Activated CD4-positive, alpha-beta T cell treated with anti-CD3 and anti-CD28 coated beads, Interleukin-10, Interleukin-2, amounts not matched to agents 100 ng/mL and 50 ng/mL, durations not matched to agents 16 hours and 8 hours (primary cell): ENCODE data around the gene SLC23A1.
A peak's percentile ranks its signal among the peaks of the same experiment; 100 is the strongest.
"Not testable (repeated sequence)": the region's sequence is repeated elsewhere in the genome, so short reads cannot be mapped to it uniquely, and the experiment has no call there.

ENCODE experiments used
- DNase-seq: peaks from one replicate; pipeline ENCODE4 v3.0.0-alpha.2; 2020

SLC23A1 gene

DNA sequence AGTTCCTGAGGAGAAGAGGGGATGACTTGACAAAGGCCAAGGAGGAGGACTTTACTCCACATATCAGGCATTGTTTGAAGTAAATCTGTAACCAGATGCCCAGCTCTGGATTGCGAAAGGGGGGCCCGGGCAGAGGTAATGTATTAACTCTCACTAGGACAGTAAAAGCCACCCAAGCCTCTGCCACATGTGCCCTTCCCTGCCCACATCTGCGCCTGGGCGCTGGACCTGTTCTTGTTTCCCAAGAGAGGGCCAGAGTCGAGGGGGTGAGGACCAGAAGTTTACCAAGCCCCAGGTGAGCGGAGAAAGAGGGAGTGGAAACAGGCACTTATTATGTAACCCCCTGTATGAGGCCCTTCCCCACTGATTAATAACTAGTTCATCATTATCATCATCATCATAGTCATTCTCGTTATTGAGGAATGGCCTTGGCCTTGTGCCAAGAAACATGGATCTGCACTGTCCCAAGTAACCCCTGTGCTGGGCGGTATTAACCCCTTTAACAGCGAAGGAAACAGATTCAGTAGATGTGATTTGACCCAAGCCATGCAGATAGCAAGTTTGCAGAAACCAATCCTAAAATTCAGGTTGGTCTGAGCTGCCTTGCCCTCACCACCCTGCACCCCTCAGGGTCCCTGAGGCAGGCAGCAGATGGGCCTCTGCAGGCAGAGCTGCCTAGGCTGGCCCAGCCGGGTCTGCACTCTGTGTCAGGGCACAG, at the start of gene SLC23A1:
SLC23A1 (minus strand) TSS at position 23 of the 718 bp plus-strand sequence. CDS start 44 bp downstream, outside the sequence.
- DNase-seq: no peak

DNA sequence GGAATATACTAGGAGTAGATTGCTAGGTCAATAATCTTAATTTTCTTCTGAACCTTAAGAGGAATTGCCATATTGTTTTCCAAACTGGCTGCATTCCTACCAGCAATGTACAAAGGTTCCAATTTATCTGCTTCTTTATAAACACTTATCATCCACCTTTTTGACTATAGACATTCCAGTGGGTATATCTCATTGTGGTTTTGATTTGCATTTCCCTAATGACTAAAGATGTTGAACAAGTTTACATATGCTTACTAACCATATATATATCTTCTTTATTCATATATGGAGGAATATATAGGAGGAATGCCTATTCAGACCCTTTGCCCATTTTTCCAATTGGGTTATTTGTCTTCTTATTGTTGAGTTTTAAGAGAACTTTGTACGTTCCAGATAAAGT, 48.6 kb upstream of the SLC23A1 start:
- no peak for DNase-seq

DNA sequence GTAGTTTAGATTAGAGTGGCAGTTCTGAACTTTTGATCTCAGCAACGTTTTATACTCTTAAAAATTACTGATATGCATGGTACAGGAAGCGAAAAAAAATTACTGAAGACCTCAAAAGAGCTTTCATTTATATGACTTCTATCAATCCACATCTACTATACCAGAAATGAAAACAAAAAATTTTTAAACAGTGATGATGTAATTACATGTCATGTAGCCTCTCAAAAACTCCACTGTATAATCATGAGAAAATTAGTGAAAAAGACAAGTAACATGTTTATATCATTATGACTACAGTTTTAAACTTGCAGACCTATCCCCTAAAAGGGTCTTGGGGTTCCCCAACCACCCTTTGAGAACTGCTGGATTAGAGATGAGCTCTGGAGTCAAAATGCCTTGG, 46.9 kb upstream of the SLC23A1 start:
- no peak for DNase-seq

DNA sequence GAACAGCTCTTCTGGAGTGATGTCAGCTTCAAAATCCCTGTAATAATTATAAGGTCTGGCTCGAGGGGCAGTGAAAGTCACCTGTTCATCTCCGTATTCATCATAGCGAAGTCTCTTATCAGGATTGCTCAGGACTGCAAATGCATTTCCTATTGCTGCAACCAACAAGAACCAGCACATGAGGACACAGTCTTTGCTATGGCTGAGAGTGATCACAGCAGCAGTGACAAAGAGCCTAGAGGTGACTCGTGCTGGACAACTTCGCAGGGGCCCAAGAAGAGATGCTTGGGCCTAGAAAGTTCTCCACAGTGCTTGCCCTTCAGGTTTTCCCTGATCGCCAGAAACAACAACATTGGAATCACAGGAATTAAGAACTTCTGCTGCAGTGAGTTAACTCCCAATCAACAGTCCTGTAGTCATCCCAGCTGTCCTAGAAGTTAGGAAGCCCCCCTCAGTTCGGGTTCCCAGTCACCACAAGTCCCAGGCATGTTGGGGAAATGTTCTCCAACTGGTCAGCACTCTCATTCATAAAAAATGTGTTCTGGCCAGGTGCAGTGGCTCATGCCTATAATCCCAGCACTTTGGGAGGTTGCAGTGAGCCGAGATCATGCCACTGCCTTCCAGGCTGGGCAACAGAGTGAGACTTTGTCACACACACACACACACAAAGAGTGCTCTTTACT, 43.2 kb upstream of the SLC23A1 start:
- DNase-seq: no peak

DNA sequence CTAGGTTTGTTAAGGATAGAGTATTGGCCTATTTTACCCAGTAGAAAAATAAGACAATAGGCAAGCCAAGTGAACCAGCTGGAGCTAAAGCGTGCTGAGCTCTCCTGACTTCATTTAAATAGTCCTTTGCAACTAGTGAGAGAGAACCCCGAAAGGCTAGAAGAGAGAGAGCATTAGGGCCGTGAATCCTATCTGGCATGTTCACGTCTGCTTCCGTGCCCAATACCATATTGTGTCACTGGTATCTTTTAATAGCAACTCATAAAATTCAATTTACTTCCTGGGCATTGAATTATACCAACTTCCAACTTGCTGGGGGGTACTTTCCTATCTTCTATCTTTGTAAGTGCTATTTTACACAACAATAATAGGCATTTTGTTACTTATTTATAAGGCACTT, 42.4 kb upstream of the SLC23A1 start:
- no peak for DNase-seq

DNA sequence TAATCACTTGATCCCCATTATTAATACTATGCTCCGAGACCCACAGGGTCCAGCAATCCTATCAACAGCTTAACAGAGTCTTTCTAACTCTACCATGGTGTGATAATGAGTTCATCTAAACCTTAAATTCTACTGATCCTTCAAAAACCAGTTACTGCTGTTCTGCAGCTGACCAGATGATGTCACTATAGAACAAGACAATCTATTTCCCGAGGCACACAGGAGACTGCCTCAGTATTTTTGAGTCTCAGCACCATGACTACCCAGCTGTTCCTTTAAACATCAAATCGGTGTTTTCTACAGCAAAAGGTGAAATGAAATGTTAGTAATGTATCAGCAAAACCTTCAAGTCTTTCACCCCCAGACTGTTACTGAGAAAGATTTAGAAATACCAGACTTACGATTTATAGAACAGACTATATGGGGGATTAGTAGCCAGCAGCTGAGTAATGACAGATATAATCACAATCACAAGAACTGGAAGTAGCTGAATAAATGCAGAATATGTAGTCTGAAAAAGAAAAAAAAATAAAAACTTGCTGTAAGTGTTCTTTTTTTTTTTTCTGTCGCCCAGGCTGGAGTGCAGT, 39.3 kb upstream of the SLC23A1 start:
- peak; percentile 84 for DNase-seq

DNA sequence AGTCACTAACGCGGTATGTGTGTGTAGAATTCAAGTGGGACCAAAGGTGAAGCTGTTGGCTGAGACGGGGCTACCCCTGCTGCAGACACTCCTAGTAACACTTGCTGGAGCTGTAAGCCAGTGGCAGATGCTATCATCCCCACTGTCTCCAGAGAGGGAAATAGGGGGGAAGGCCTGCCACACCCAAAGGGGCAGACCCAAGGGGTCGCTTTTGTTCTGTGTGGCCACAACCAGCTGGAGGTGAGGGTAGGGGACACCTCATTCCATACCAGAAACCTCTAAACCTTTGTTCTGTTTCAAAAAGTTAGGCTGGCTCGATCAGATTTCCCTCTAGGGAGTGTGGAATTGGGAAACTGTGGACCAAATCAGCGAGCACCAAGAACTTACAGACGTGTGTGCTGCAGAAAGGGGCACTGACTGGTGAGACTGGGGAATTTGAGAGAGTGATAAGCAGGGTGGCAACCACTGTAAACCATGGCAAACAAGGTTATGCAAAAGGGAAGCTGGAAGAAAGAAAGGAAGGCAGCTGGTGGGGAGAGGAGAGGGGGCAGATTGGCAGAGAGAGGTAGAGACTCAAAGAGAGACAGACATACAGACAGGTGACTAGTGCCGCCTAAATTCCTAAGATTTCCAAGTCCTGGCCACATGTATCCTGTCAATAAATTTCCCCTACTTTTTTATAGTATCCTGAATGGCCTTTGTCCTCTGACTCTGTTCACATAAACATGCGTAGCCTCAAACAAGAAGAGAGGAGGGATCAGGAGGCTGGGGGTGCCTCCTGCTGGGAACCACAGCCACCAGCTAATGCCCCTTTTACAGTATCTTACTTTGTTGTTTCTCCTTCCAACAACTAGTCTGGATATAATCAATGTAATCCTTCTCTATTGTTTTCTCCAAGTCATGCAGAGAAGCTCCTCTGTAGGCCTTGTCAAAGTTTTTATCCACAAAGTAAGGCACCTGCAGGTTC, 36.4 kb upstream of the SLC23A1 start:
- DNase-seq: no peak

DNA sequence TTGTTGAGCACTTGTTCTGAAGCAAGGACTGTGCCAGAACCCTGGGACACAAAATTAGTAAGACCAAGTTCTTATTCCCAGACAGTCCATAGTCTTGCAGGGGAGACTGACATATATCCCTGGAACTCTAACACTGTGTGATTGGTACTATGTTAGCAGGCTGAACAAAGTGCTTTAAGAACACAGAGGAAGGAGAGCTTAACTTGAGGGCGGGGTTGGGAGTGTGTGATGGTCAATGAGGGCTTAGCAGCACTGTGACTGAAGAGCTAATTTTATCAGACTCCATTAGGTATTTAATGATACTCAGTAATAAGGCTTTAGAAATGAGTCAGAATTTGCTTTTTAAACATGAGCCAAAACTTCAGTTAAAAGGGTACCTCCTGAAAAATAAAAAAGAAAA, 35.7 kb upstream of the SLC23A1 start:
- no peak for DNase-seq

DNA sequence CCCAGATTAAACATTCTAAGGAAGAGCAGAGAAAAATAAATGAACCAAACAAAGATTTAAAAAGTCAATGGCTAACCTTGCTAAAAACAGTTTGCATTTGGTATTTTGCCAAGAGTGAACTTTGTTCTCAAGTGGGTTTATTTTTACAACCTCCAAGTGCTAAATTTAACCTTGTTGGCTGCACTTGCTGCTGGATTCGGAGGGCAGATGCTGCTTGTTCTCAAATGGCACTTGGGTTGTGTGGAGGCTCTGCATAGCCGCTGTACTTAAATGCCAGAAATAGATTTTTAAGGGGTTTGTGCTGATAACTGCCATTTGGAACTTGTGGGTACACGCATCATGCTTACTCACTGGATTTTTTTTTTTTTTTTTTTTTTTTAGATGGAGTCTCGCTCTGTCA, 34.1 kb upstream of the SLC23A1 start:
- no peak for DNase-seq

DNA sequence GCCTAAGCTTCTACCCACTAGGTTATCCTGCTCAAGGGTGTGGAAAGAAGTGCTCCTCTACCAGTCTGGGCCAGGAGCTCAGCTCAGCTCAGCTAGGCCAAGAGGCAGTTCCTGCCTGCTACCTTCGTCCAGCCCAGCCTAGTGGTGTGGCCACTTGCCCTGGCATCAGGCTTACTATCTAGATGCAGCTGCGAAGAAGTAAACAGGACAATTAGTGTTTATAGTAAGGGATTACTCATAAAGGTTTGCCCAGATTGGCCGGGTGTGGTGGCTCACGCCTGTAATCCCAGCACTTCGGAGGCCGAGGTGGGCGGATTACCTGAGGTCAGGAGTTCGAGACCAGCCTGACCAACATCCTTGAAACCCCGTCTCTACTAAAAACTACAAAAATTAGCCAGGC, 33.6 kb upstream of the SLC23A1 start:
- DNase-seq: no peak

DNA sequence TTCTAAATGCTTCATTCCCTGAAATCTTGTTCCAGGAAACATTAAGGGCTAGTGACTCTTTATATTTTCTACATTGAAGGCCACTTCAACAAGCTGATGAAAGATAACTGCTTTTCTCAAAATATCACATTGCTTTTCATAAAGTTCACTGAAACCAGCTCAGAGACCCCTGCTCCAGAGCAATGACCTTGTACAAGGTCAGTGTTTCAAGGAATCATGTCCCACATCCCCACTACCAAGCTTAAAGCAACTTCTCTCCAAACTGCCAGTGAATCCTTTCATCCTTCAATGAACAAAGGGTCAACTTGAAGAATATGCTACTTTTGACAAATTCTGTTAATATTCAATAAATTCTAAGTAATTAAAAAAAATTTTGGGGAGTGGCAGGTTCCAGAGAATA, 32.8 kb upstream of the SLC23A1 start:
- DNase-seq: no peak

DNA sequence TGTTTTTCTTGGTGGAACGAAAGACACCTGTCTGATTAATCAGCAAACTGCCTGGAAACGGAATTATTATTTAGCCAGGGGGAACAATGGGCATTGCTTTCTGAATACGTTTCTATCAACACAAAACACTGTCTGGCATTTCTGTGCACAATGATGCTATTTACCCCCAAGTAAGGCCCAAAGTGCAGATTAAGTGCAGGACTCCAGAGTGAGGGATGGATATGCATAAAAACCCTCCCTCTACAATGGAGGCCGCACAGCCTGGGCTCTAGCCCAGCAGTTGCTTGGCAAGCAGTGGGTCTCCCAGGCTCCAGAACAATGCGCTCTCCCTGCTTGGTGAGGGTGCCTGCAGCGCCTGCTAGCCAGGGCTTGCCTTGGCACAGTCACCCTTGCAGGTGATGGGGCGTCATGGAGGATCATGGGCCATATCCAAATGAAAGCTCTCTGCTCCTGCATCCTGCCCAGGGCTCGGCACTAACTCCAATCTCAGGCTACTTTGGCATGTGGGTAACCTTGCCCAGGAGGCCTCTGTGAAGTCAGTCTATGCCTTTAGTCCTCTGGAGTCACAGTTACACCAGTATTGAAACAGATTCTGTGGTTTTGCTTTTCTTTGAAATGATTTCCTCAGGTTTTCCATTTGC, 32.2 kb upstream of the SLC23A1 start:
- DNase-seq: peak; percentile 84

DNA sequence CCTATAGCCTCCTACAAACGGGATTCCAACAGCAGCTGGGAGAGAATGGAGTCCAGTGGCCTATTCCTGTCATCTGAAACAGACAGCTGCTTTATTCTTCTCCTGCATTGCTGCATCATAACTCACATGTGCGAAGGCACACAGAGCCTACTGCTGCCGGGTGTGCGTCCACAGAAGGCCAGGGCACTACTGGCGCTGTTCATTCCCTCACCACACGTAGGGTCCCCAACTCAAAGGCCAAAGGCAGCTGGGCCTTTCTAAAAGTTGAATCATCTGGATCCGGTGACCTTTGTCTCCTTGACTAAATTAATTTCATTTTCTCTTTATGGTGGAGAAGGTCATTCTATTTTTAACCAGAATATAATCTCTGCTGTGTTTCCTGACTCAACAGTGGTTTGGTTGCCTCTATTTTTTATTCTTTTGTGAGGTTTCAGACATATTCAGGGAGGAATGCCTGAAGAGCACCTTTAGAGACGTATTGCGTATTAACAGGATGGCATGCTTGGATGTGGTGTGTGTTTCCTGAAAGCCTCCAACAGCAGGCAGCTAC, 31.6 kb upstream of the SLC23A1 start:
- no peak for DNase-seq

DNA sequence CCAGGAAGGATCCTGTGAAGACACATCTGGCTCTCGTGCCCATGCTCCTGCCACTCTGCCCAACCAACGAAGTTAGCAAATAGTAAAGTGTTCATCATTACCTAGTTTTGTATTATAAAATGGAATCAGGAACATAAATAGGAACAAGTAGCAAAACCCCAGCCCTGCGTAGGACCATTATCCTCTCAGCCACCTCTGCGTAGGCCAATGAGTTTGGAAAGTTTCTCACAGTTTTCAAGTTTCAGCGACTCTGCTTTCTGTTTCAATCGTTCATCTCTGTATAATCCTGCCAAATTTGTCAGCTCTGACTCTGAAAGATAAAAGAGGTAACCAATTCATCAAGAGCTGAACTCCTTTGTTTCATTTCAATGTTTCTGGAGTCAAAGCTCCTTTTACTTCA, 30.9 kb upstream of the SLC23A1 start:
- peak; percentile 59 for DNase-seq

DNA sequence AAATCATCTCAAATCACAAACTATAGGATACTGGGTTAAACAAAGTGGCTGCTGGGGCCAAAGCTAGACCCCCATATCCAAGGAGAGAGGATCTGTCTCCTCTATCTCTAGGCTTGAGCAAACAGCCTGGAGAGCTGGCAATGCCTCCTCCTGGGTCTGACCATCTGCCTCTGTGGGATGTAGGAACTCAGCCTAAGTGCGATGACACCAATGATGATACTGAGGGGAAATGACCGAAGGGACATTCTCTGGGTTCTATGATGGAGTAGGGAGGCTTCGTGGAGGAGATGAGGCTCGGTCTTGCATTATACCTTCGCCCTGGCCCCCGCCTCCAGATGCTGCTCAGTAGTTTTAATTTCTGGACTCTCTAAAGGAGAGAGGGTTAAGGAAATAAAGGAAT, 30.1 kb upstream of the SLC23A1 start:
- no peak for DNase-seq

DNA sequence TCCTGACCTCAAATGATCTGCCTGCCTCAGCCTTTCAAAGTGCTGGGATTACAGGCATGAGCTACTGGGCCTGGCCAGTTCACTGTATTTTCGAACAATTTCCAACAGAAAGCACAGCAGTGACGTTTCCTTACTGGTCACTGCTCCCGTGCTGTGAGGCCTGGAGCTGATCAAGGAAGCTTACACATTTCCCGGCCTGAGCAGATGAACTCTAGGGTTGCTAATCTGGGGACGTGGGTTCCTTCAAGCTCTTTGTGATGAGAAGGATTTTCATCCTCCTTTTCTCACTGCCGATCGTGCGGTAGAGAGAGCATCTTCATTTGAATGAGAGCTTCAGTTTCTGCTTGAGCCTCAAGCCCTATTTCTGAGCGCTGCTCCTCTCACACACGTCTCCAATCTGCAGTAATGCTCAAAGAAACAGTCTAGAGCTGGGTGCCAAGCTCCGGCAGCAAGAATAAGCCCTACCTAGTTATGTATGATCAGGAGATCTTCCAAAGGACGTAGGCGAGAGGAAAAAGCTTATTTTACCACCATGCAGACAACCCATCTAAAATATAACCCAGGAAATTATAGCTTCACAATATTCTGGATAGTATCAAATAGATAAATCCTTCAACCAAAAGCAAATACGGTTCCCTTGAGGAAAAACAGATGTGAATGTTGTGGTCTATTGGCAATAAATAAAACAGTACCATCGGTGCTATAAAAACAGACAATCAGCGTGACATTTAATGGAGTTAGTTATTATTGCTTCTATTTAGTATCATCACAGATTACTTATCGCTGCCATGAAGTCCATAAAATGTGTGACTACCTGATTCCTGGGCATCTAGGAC, 28.1 kb upstream of the SLC23A1 start:
- no peak for DNase-seq

DNA sequence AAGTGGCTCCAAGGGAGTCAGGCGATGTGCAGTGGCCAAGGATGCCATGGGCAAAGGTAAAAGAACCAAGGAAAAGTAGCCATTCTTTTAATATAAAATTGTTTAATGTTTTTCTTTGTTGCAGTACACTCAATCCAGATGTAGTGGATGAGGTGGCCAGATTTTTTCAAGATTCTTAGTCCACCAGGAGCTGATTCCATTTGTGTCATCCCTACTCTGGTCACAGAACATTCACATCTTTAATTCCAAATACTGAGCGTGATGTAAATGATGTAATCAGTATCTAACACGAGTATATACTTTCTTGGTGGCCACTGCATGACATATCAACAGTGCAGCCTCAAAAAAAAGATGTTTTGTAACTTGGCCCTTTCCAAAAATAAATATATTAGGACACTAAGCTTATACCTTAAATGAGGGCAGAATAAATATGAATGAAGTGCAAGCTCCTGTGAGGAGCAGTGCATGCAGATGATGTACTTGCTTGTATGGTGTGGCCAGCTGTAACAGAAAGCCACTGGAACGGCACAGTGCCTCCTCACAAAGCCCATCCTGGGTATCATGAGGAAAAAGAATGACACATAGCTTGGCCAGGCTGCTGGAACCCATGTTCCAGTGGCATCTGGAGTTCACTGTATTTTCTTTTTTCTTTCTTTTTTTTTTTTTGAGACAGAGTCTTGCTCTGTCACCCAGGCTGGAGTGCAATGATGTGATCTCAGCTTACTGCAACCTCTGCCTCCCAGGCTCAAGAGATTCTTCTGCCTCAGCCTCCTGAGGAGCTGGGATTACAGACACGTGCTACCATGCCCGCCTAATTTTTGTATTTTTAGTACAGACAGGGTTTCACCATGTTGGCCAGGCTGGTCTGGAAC, 27.3 kb upstream of the SLC23A1 start:
- no peak for DNase-seq

DNA sequence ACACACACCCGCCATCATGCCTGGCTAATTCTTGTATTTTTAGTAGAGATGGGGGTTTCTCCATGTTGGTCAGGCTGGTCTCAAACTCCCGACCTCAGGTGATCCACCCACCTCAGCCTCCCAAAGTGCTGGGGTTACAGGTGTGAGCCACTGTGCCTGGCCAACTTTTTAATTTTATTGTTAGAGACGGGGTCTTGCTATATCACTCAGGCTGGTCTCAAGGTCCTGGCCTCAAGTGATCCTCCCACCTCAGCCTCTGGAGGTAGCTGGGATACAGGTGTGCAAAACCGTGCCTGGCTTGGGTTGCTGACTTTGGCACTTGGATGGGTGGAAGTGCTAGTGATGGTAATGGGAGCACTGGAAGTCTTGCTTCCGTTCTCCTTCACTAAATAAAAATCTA, 26.0 kb upstream of the SLC23A1 start:
- DNase-seq: not testable (repeated sequence)

DNA sequence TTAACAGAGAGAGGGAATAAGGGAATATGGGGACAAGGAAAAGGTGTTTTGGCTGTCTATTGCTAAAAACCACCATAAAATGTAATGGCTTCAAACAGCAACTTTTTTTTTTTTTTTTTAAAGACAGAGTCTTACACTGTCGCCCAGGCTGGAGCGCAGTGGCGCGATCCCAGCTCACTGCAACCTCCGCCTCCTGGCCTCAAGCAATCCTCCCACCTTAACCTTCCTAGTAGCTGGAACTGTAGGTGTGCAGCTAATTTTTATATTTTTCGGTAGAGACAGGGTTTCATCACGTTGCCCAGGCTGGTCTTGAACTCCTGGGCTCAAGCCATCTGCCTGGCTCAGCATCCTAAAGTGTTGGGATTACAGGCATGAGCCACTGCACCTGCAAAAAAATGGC, 25.1 kb upstream of the SLC23A1 start:
- DNase-seq: no peak

DNA sequence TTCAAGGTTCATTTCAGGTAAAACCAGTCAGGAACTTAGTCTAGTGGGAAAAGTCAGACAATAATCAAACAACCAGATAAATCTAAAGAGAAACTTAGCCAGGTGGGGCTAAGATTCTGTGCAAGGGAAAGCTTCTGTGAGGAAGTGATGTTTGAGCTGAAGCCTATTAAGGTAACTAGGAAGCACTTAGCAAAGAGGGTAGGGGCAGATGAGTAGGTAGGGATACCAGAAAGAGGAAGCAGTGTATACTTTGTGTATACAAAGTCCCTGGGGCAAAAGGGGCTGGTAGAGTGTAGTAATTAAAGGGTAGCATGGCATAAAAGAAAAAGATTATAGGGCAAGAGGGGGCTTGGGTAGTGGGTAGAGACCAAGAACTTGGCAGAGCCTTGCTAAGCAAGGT, 24.4 kb upstream of the SLC23A1 start:
- no peak for DNase-seq
